Skeletal muscle satellite cell (primary cell): ENCODE data around the gene MEX3D.
A peak's percentile ranks its signal among the peaks of the same experiment; 100 is the strongest.
"Not testable (repeated sequence)": the region's sequence is repeated elsewhere in the genome, so short reads cannot be mapped to it uniquely, and the experiment has no call there.

Source experiments
- H3K27me3 ChIP-seq: 2 replicates; pipeline ENCODE4 v1.7.0; 2013; ENCODE audit warnings: low read length; ENCODE audit not compliant: control insufficient read depth, insufficient read depth
- H3K36me3 ChIP-seq: 2 replicates; pipeline ENCODE4 v1.7.0; 2013; ENCODE audit warnings: mild to moderate bottlenecking, control low read depth, low read length; ENCODE audit not compliant: insufficient read depth
- H3K4me1 ChIP-seq: 2 replicates; pipeline ENCODE4 v1.7.0; 2013; ENCODE audit warnings: low read length; ENCODE audit not compliant: control insufficient read depth, insufficient read depth
- H3K4me2 ChIP-seq: 2 replicates; pipeline ENCODE4 v1.7.0; 2013; ENCODE audit warnings: mild to moderate bottlenecking, low read length
- H3K4me3 ChIP-seq: 2 replicates; pipeline ENCODE4 v1.7.0; 2013; ENCODE audit warnings: low read length
- H3K9ac ChIP-seq: 2 replicates; pipeline ENCODE4 v1.7.0; 2013; ENCODE audit warnings: mild to moderate bottlenecking, low read depth, low read length, moderate library complexity
- H3K9me3 ChIP-seq: replicated peaks from 2 replicates; pipeline ENCODE4 v1.7.0; 2013; ENCODE audit warnings: mild to moderate bottlenecking, control low read depth, low read length

The MEX3D gene

GRCh38 chr19:1549332-1549945, 18.7 kb downstream of the MEX3D start:
- no peaks in the 10 kb centered on the region for H3K9me3 ChIP-seq
- no peak overlapping the region for H3K9ac ChIP-seq
- H3K27me3 ChIP-seq: peaks cover 3% of the 10 kb centered on the region
- peaks cover 6% of the 10 kb centered on the region for H3K36me3 ChIP-seq
- no peak overlapping the region for H3K4me3 ChIP-seq
- H3K4me1 ChIP-seq: no peaks in the 10 kb centered on the region
- no peak overlapping the region for H3K4me2 ChIP-seq

GRCh38 chr19:1540365-1540925, 27.7 kb downstream of the MEX3D start:
- H3K4me3 ChIP-seq: no peak overlapping the region
- no peak overlapping the region for H3K4me2 ChIP-seq
- H3K9ac ChIP-seq: no peak overlapping the region

GRCh38 chr19:1539749-1540148, 28.4 kb downstream of the MEX3D start:
- H3K9ac ChIP-seq, H3K9me3 ChIP-seq, H3K4me3 ChIP-seq, H3K27me3 ChIP-seq, H3K36me3 ChIP-seq, H3K4me2 ChIP-seq, H3K4me1 ChIP-seq: not testable (repeated sequence)

More at GRCh38 chr19:1540365-1540925, 27.7 kb downstream of the MEX3D start:
- peaks cover 10% of the 10 kb centered on the region for H3K27me3 ChIP-seq
- no peaks in the 10 kb centered on the region for H3K36me3 ChIP-seq
- H3K4me1 ChIP-seq: peaks cover 6% of the 10 kb centered on the region
- H3K9me3 ChIP-seq: no peaks in the 10 kb centered on the region

- Histone ChIP-seq H3K27me3 (peaks cover 10% of the 10 kb centered on the region), H3K4me3 (no peak overlapping the region), H3K9ac (no peak overlapping the region), H3K36me3 (no peaks in the 10 kb centered on the region), H3K9me3 (no peaks in the 10 kb centered on the region), H3K4me2 (peak overlapping the region; percentile 52), H3K4me1 (peaks cover 6% of the 10 kb centered on the region)
Observed at GRCh38 chr19:1538978-1539377, 29.1 kb downstream of the MEX3D start.

- not testable (repeated sequence) for H3K4me2 ChIP-seq, H3K27me3 ChIP-seq, H3K4me3 ChIP-seq, H3K9me3 ChIP-seq, H3K9ac ChIP-seq, H3K4me1 ChIP-seq, H3K36me3 ChIP-seq
Observed at GRCh38 chr19:1535699-1536098, 32.4 kb downstream of the MEX3D start.

- H3K9me3 ChIP-seq: no peaks in the 10 kb centered on the region
- no peak overlapping the region for H3K4me3 ChIP-seq
- H3K4me1 ChIP-seq: peaks cover 6% of the 10 kb centered on the region
- peaks cover 3% of the 10 kb centered on the region for H3K27me3 ChIP-seq
- no peak overlapping the region for H3K9ac ChIP-seq
- no peak overlapping the region for H3K4me2 ChIP-seq
- no peaks in the 10 kb centered on the region for H3K36me3 ChIP-seq
Observed at GRCh38 chr19:1534972-1535371, 33.2 kb downstream of the MEX3D start.

GRCh38 chr19:1533510-1534150, 34.5 kb downstream of the MEX3D start:
- no peaks in the 10 kb centered on the region for H3K36me3 ChIP-seq
- H3K27me3 ChIP-seq: no peaks in the 10 kb centered on the region
- no peak overlapping the region for H3K4me3 ChIP-seq

GRCh38 chr19:1532003-1532402, 36.1 kb downstream of the MEX3D start:
- no peak overlapping the region for H3K4me3 ChIP-seq
- no peak overlapping the region for H3K9ac ChIP-seq
- no peaks in the 10 kb centered on the region for H3K36me3 ChIP-seq
- no peak overlapping the region for H3K4me2 ChIP-seq
- no peaks in the 10 kb centered on the region for H3K9me3 ChIP-seq
- H3K4me1 ChIP-seq: no peaks in the 10 kb centered on the region
- H3K27me3 ChIP-seq: no peaks in the 10 kb centered on the region

More at GRCh38 chr19:1533510-1534150, 34.5 kb downstream of the MEX3D start:
- H3K9ac ChIP-seq: no peak overlapping the region
- no peaks in the 10 kb centered on the region for H3K9me3 ChIP-seq
- H3K4me2 ChIP-seq: no peak overlapping the region
- H3K4me1 ChIP-seq: peaks cover 2% of the 10 kb centered on the region

- Histone ChIP-seq H3K36me3 (no peaks in the 10 kb centered on the region), H3K4me1 (no peaks in the 10 kb centered on the region), H3K27me3 (no peaks in the 10 kb centered on the region), H3K4me2 (no peak overlapping the region), H3K4me3 (no peak overlapping the region), H3K9ac (no peak overlapping the region), H3K9me3 (no peaks in the 10 kb centered on the region)
Observed at GRCh38 chr19:1531587-1531986, 36.5 kb downstream of the MEX3D start.

- H3K27me3 ChIP-seq, H3K4me1 ChIP-seq, H3K4me3 ChIP-seq, H3K36me3 ChIP-seq, H3K9me3 ChIP-seq, H3K9ac ChIP-seq, H3K4me2 ChIP-seq: not testable (repeated sequence)
Observed at GRCh38 chr19:1530856-1531255, 37.3 kb downstream of the MEX3D start.

GRCh38 chr19:1529430-1529816, 38.7 kb downstream of the MEX3D start:
- Histone ChIP-seq H3K4me3 (no peak overlapping the region), H3K4me2 (no peak overlapping the region), H3K36me3 (no peaks in the 10 kb centered on the region), H3K4me1 (no peaks in the 10 kb centered on the region), H3K9me3 (no peaks in the 10 kb centered on the region), H3K9ac (no peak overlapping the region), H3K27me3 (peaks cover 15% of the 10 kb centered on the region)
